Measurements from ENCODE around the gene ATR. TPM values are rescaled to one million over a fixed set of nuclear protein-coding genes. Genes with fewer than 3 reads are reported as not detected.

Gene ATR
- total RNA-seq, 1 donor from 2014 or later, result 26.9 TPM

DNA sequence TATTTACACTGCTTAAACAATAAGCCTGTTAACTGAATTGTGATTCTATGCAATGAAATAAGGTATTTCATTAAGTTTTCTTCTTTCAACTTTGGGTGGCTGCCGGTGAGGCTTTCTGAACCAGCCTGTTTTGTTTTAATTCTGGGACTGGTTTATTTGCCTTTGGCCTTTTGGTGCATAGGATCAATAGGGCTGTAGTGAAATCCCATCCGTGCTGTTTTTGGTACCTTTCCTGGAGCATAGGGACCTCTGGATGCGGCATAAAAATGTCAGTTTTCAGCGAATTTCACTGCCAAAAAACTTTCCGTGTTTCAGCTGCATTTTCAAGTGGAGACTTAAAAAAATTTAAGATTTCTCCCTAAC is 18.2 kb upstream of the ATR start:
- Histone ChIP-seq H3K4me2 (ENCODE audit: low read length) (peak overlapping the region; percentile 98), H3K4me1 (ENCODE audit: insufficient read depth, low read length) (peaks cover 3% of the 10 kb centered on the region), H4K20me1 (ENCODE audit: insufficient read depth, low read length) (no peaks in the 10 kb centered on the region), H3K9me3 (ENCODE audit: insufficient read depth, low read depth, low read length) (no peaks in the 10 kb centered on the region), H3K27ac (ENCODE audit: low read depth, low read length) (no peak overlapping the region), H3K79me2 (ENCODE audit: insufficient read depth, low read length) (no peaks in the 10 kb centered on the region), H3K9ac (ENCODE audit: low read length) (peak overlapping the region; percentile 91), H3K36me3 (ENCODE audit: insufficient read depth, low read length) (no peaks in the 10 kb centered on the region), H3K27me3 (ENCODE audit: insufficient read depth, low read length) (no peaks in the 10 kb centered on the region), H2AFZ (ENCODE audit: low read depth, low read length) (peak overlapping the region; percentile 86), H3K4me3 (ENCODE audit: insufficient read depth, low read depth, low read length) (peak overlapping the region; percentile 87)
- H3K4me1 Mint-ChIP-seq (ENCODE audit: low read depth, unreplicated experiment), result peaks cover 10% of the 10 kb centered on the region
- H3K27me3 Mint-ChIP-seq (ENCODE audit: low read depth, unreplicated experiment), result no peaks in the 10 kb centered on the region
- TF ChIP-seq, protein P1, sequence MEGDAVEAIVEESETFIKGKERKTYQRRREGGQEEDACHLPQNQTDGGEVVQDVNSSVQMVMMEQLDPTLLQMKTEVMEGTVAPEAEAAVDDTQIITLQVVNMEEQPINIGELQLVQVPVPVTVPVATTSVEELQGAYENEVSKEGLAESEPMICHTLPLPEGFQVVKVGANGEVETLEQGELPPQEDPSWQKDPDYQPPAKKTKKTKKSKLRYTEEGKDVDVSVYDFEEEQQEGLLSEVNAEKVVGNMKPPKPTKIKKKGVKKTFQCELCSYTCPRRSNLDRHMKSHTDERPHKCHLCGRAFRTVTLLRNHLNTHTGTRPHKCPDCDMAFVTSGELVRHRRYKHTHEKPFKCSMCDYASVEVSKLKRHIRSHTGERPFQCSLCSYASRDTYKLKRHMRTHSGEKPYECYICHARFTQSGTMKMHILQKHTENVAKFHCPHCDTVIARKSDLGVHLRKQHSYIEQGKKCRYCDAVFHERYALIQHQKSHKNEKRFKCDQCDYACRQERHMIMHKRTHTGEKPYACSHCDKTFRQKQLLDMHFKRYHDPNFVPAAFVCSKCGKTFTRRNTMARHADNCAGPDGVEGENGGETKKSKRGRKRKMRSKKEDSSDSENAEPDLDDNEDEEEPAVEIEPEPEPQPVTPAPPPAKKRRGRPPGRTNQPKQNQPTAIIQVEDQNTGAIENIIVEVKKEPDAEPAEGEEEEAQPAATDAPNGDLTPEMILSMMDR (IDR thresholded peaks at IDR 0.05; ENCODE audit: insufficient read depth, low read depth, low read length), result no peak
- TF ChIP-seq EZH2 (IDR thresholded peaks at IDR 0.05; ENCODE audit: insufficient read depth, low read length), result no peak
- FAIRE-seq (no peak), DNase-seq (ENCODE audit: low read depth) (no peak)
- H3K9me3 Mint-ChIP-seq (ENCODE audit: unreplicated experiment), result no peaks in the 10 kb centered on the region
- H3K27ac Mint-ChIP-seq (ENCODE audit: unreplicated experiment), result peak overlapping the region; percentile 100
- H3K36me3 Mint-ChIP-seq (ENCODE audit: low read depth, unreplicated experiment), result no peaks in the 10 kb centered on the region
- H3K4me3 Mint-ChIP-seq (ENCODE audit: unreplicated experiment), result peak overlapping the region; percentile 97

DNA sequence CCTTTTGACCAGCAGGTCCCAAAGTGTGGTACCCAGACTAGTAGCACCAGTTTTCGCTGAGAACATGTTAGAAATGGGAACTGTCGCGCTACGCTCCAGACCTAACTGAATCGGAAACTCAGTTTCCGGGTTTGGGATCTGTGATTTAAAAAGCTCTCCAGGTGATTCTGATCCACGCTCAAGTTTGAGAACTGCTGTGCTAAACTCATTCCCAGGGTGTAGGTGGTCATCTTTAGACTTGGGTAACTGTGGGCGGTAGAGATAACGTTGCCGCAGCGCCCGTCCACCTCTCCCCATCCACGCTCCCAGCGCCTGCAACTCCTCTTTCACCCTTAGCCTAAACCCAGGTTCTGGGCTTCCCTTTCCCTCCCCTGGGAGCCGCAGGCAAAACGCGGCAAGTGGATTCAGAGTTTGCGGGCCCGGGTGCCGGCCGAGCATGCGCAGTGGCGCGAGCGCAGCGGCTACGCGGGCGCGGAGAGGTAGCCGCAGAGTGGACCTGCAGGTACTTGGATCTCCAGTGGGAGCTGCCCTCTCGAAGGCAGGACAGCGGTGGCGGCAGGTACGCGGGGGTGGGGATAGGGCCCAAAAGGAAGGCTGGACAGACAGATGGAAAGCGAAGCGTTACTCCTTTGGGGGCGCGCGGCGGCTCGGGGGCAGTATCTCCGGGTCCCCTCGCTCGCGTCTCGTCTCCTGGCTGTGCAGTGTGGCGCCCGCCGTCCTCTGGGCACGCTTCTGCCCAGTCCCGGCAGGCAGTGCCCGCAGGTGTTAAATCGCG is 17.6 kb upstream of the ATR start, which contains the start of gene PLS1:
TSS of gene PLS1 (plus strand) at position 443 of the 775 bp plus-strand sequence. CDS start 67,845 bp downstream, outside the sequence.
- Histone ChIP-seq H2AFZ (ENCODE audit: low read depth, low read length) (peak within 1 kb of the TSS; percentile 86), H3K4me2 (ENCODE audit: low read length) (peak within 1 kb of the TSS; percentile 98), H3K36me3 (ENCODE audit: insufficient read depth, low read length) (no peaks in the 10 kb centered on the region), H3K27me3 (ENCODE audit: insufficient read depth, low read length) (no peaks in the 10 kb centered on the region), H3K79me2 (ENCODE audit: insufficient read depth, low read length) (no peaks in the 10 kb centered on the region), H3K9ac (ENCODE audit: low read length) (peak within 1 kb of the TSS; percentile 91), H4K20me1 (ENCODE audit: insufficient read depth, low read length) (no peaks in the 10 kb centered on the region), H3K9me3 (ENCODE audit: insufficient read depth, low read depth, low read length) (no peaks in the 10 kb centered on the region), H3K4me1 (ENCODE audit: insufficient read depth, low read length) (peaks cover 3% of the 10 kb centered on the region), H3K4me3 (ENCODE audit: insufficient read depth, low read depth, low read length) (peak within 1 kb of the TSS; percentile 87), H3K27ac (ENCODE audit: low read depth, low read length) (peak within 1 kb of the TSS; percentile 86)
- H3K4me1 Mint-ChIP-seq (ENCODE audit: low read depth, unreplicated experiment), result peaks cover 10% of the 10 kb centered on the region
- H3K27ac Mint-ChIP-seq (ENCODE audit: unreplicated experiment), result peak within 1 kb of the TSS; percentile 100
- FAIRE-seq (no peak), DNase-seq (ENCODE audit: low read depth) (peak; percentile 69)
- H3K27me3 Mint-ChIP-seq (ENCODE audit: low read depth, unreplicated experiment), result no peaks in the 10 kb centered on the region
- H3K36me3 Mint-ChIP-seq (ENCODE audit: low read depth, unreplicated experiment), result no peaks in the 10 kb centered on the region
- no peaks in the 10 kb centered on the region for H3K9me3 Mint-ChIP-seq (ENCODE audit: unreplicated experiment)
- peak within 1 kb of the TSS; percentile 97 for H3K4me3 Mint-ChIP-seq (ENCODE audit: unreplicated experiment)
- TF ChIP-seq, protein P1 (IDR thresholded peaks at IDR 0.05; ENCODE audit: insufficient read depth, low read depth, low read length), result no peak
- no peak for TF ChIP-seq EZH2 (IDR thresholded peaks at IDR 0.05; ENCODE audit: insufficient read depth, low read length)

DNA sequence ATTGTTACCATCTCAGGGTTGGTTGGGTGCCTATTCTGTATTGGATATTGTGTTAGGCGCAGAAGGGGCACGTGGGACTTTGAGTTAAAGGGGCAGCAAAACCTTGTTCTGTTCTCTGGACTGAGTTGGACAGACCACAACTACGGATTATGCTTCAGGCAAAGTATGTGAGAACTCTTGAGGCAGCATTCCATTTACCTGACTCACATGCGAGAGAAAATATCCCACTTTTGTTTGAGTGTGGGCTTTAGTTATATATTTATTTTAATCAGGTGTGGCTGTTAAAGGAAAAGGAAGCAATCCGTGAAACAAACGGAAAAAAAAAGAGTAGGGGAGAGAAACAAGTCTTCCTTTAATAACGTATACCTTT is 17.0 kb upstream of the ATR start:
- Histone ChIP-seq H3K4me3 (ENCODE audit: insufficient read depth, low read depth, low read length) (peak overlapping the region; percentile 87), H3K27me3 (ENCODE audit: insufficient read depth, low read length) (no peaks in the 10 kb centered on the region), H3K4me2 (ENCODE audit: low read length) (peak overlapping the region; percentile 98), H3K36me3 (ENCODE audit: insufficient read depth, low read length) (no peaks in the 10 kb centered on the region), H3K27ac (ENCODE audit: low read depth, low read length) (peak overlapping the region; percentile 86), H3K9me3 (ENCODE audit: insufficient read depth, low read depth, low read length) (no peaks in the 10 kb centered on the region), H2AFZ (ENCODE audit: low read depth, low read length) (peak overlapping the region; percentile 86), H3K79me2 (ENCODE audit: insufficient read depth, low read length) (no peaks in the 10 kb centered on the region), H3K9ac (ENCODE audit: low read length) (peak overlapping the region; percentile 91), H4K20me1 (ENCODE audit: insufficient read depth, low read length) (no peaks in the 10 kb centered on the region), H3K4me1 (ENCODE audit: insufficient read depth, low read length) (peaks cover 3% of the 10 kb centered on the region)
- H3K9me3 Mint-ChIP-seq (ENCODE audit: unreplicated experiment), result no peaks in the 10 kb centered on the region
- peak; percentile 94 for DNase-seq (ENCODE audit: low read depth)
- peak overlapping the region; percentile 97 for H3K4me3 Mint-ChIP-seq (ENCODE audit: unreplicated experiment)
- H3K4me1 Mint-ChIP-seq (ENCODE audit: low read depth, unreplicated experiment), result peaks cover 10% of the 10 kb centered on the region
- H3K27ac Mint-ChIP-seq (ENCODE audit: unreplicated experiment), result peak overlapping the region; percentile 100
- FAIRE-seq, result no peak
- no peak for TF ChIP-seq EZH2 (IDR thresholded peaks at IDR 0.05; ENCODE audit: insufficient read depth, low read length)
- TF ChIP-seq, protein P1 (IDR thresholded peaks at IDR 0.05; ENCODE audit: insufficient read depth, low read depth, low read length), result no peak
- no peaks in the 10 kb centered on the region for H3K36me3 Mint-ChIP-seq (ENCODE audit: low read depth, unreplicated experiment)
- no peaks in the 10 kb centered on the region for H3K27me3 Mint-ChIP-seq (ENCODE audit: low read depth, unreplicated experiment)

Measured in astrocyte (in vitro differentiated cells and primary cell).